T-helper 17 cell (primary cell): ENCODE data around the gene CCDC81. TPM values are rescaled to one million over a fixed set of nuclear protein-coding genes. Genes with fewer than 3 reads are reported as not detected.
"Not testable (repeated sequence)": the region's sequence is repeated elsewhere in the genome, so short reads cannot be mapped to it uniquely, and the experiment has no call there.

ENCODE experiments used
- ATAC-seq: fragments of 150-1000 bp; cut with Tn5 transposase; 2 replicates; pipeline ENCODE4 v1.10.0; 2021; ENCODE audit warnings: mild to moderate bottlenecking, moderate library complexity
- DNase-seq, 3 donors: peaks; one replicate each; pipeline versions ENCODE4 v3.0.0 to v3.0.0-alpha.2; 2020 to 2021
- H3K9me3 ChIP-seq: one replicate; pipeline ENCODE4 v1.7.0; 2013; ENCODE audit warnings: low read length, mild to moderate bottlenecking; ENCODE audit not compliant: control insufficient read depth, poor library complexity, severe bottlenecking
- H3K27ac Mint-ChIP-seq: one replicate; pipeline ENCODE4 v1.8.0; 2022; ENCODE audit warnings: mild to moderate bottlenecking, moderate library complexity, mixed read lengths
- H3K27me3 Mint-ChIP-seq: one replicate; pipeline ENCODE4 v1.8.0; 2022; ENCODE audit warnings: mixed read lengths
- H3K36me3 Mint-ChIP-seq: one replicate; pipeline ENCODE4 v1.8.0; 2022; ENCODE audit warnings: low read depth, mixed read lengths
- H3K4me1 Mint-ChIP-seq: one replicate; pipeline ENCODE4 v1.8.0; 2022; ENCODE audit warnings: mild to moderate bottlenecking, mixed read lengths
- H3K4me3 Mint-ChIP-seq: one replicate; pipeline ENCODE4 v1.8.0; 2022; ENCODE audit warnings: mild to moderate bottlenecking, moderate library complexity, mixed read lengths
- total RNA-seq, 4 donors: library from RNA in 2 of 4; stranded (reverse) in 2 of 4; gene quantifications; one replicate each; pipeline ENCODE4 v1.2.3 and lab custom pipeline; 2022 to 2026

The CCDC81 gene
- total RNA-seq (1 to 10 TPM in 1 of 2 donors, under 1 TPM in 1; 0.63 to 1.6 TPM), total RNA-seq (lab: John Stamatoyannopoulos, UW) (0.90 to 1.6 reads per million in 2 donors)

DNA sequence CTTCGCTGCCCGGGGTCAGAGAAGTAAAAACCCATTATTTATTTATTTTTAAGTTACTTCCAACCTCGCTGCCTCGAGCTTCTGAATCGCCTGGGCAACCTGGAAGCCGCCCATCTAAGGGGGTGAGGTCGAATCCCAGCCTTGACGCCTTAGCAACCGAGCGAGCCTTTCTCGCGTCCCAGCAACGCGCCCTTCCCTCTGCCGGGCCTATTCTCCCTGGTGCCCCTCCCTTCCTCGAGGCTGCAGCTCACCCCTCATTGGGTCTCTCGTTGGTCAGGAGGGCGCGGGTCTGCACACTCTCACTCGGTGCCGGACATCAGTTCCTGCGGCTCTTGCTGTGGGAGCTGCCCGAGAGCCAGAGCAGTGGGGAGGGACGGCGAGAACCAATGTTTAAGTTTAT is at the start of gene CCDC81:
Gene CCDC81, plus strand, starts transcription at position 302 of the 400 bp plus-strand sequence. CDS start 277 bp downstream, outside the sequence.
- H3K36me3 Mint-ChIP-seq, result no peaks in the 10 kb centered on the region
- peaks cover 9% of the 10 kb centered on the region for H3K27me3 Mint-ChIP-seq
- no peak within 1 kb of the TSS for H3K27ac Mint-ChIP-seq
- ATAC-seq, result no peak
- H3K4me1 Mint-ChIP-seq, result no peaks in the 10 kb centered on the region
- no peak within 1 kb of the TSS for H3K4me3 Mint-ChIP-seq
- no peaks in the 10 kb centered on the region for H3K9me3 ChIP-seq
- no peak for DNase-seq

GRCh38 chr11:86335131-86335767 is 39.4 kb upstream of the CCDC81 start:
- H3K27ac Mint-ChIP-seq, result no peak overlapping the region
- peaks cover 6% of the 10 kb centered on the region for H3K36me3 Mint-ChIP-seq
- DNase-seq (no peak), ATAC-seq (no peak)
- no peaks in the 10 kb centered on the region for H3K27me3 Mint-ChIP-seq
- H3K4me3 Mint-ChIP-seq, result no peak overlapping the region
- peaks cover 3% of the 10 kb centered on the region for H3K4me1 Mint-ChIP-seq
- H3K9me3 ChIP-seq, result no peaks in the 10 kb centered on the region

GRCh38 chr11:86337227-86337626 is 37.5 kb upstream of the CCDC81 start:
- Mint-ChIP-seq H3K4me1 (peaks cover 4% of the 10 kb centered on the region), H3K36me3 (peaks cover 7% of the 10 kb centered on the region), H3K27ac (no peak overlapping the region), H3K27me3 (no peaks in the 10 kb centered on the region), H3K4me3 (no peak overlapping the region)
- DNase-seq, result no peak
- ATAC-seq, result no peak
- H3K9me3 ChIP-seq, result no peaks in the 10 kb centered on the region

DNA sequence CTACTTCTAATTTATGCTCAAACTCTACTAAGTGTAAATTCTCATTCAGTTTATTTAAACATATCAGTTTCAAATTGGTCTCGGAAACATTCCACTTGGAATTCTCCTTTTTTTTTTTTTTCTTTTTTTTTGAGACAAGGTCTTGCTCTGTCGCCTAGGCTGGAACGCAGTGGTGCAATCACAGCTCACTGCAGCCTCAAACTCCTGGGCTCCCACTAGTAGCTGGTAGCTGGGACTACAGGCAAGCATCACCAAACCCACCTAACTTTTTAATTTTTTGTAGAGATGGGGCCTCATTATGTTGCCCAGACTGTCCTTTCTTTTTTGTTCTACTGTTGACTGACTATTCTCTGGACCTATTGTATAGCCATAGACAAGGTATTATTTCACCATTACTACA is 33.3 kb upstream of the CCDC81 start:
- no peak for ATAC-seq
- Mint-ChIP-seq H3K27me3 (no peaks in the 10 kb centered on the region), H3K4me1 (peaks cover 14% of the 10 kb centered on the region), H3K36me3 (peaks cover 8% of the 10 kb centered on the region), H3K27ac (no peak overlapping the region), H3K4me3 (no peak overlapping the region)
- no peak for DNase-seq
- H3K9me3 ChIP-seq, result no peaks in the 10 kb centered on the region

DNA sequence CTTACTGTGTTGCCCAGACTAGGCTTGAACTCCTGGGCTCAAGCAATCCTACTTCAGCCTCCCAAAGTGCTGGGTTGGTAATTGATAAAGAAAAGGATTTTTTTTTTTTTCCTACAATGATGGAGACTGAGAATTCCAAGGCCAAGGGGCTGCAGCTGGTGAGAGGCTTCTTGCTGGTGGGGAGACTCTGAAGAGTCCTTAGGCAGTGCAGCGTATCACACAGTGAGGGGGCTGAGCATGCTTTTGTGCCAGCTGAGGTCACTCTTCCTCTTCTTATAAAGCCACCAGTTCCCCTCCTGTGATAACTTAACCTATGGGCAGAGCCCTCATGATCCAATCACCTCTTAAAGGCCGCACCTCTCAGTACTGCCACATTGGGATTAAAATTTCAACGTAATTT is 28.2 kb upstream of the CCDC81 start:
- Mint-ChIP-seq H3K4me3 (no peak overlapping the region), H3K4me1 (peaks cover 11% of the 10 kb centered on the region), H3K27ac (no peak overlapping the region), H3K36me3 (peaks cover 4% of the 10 kb centered on the region), H3K27me3 (no peaks in the 10 kb centered on the region)
- H3K9me3 ChIP-seq, result no peaks in the 10 kb centered on the region
- no peak for ATAC-seq
- DNase-seq, result no peak

DNA sequence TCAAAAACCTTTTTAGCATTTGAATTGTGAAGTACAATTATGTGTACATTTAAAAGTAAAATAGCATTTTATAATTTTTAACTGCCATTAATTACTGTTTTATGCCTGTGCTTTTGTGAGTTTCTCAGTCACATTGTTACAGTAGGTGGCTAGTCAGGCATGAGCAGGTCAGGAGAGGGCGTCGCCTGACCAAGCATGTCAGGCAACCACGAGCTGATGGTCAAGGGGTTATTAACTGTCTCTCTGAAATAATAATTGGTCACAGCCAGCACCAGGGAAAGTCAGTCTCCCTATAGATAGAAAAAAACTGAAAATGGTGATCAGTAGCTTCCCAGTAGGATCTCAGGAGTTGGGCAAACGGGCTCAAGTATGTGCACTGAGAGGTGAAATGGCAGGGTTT is 19.4 kb upstream of the CCDC81 start:
- Mint-ChIP-seq H3K27me3 (no peaks in the 10 kb centered on the region), H3K27ac (no peak overlapping the region), H3K36me3 (no peaks in the 10 kb centered on the region), H3K4me1 (no peaks in the 10 kb centered on the region), H3K4me3 (no peak overlapping the region)
- no peak for ATAC-seq
- no peaks in the 10 kb centered on the region for H3K9me3 ChIP-seq
- no peak for DNase-seq

DNA sequence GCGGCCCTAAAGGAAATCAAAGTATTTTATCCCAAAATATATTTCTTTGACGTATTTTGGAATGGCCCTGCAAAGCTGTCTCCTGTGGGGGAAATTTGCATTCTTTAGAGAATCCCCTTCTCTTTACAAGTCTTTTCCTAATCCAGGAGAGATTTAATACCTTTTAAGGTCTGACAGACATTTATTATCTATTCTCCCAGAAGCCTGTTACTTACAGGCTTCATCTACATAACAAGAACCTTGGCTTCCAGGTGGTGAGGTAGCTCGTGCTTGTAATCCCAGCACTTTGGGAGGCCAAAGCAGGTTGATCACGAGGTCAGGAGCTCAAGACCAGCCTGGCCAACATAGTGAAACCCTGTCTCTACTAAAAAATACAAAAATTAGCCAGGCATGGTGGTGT is 17.3 kb upstream of the CCDC81 start:
- H3K9me3 ChIP-seq, H3K36me3 Mint-ChIP-seq, H3K27me3 Mint-ChIP-seq, H3K4me3 Mint-ChIP-seq, H3K4me1 Mint-ChIP-seq, H3K27ac Mint-ChIP-seq, DNase-seq, ATAC-seq: not testable (repeated sequence)

DNA sequence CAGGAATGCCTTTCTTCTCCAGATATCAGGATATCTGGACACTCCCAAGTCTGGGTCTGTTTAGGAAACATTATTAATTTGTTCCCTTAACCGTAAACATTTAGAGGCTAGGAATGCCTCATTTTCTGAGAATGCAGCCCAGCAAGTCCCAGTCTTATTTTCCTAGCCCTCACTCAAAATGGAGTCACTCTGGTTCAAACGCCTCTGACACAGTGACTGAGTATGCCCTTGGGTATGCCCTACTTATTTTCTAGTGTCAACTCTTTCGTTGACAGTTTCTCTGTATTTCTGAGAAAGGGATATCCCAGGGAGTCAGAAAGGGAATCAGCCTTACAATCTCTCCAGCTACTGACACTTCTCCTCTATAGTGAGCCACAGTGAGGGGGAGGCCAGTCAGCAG is 16.0 kb upstream of the CCDC81 start:
- Mint-ChIP-seq H3K27ac (no peak overlapping the region), H3K27me3 (no peaks in the 10 kb centered on the region)
- no peak for ATAC-seq

DNA sequence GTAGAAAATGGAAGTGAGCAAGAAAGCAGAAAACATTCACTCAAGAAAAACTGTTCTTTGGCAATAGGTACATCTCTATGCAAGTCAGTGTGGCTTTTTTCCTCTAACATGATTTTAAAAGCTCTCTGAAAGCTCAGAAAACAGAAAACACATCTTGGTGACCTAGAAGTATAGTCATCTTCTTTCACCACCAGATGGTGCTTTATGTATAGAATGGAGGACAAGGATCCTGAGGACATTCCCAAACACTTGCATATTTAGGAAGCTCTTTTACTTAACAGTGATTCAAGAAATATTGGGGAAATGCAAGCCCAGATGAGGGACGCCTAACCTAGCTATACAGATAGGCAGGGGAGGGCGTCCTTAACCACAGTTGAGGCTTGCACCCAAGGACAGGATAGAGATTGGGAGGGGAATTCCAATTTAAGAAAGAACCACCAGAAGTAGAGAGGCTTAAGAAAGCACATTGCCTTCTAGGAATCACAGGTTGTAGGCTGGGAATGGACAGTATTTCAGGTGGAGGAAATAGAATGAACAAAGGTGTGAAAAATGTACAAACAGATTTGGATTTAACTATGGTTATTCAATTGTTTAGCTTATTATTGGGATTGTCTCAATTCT is 13.8 kb upstream of the CCDC81 start:
- no peaks in the 10 kb centered on the region for H3K27me3 Mint-ChIP-seq

More for the DNA sequence above, 16.0 kb upstream of the CCDC81 start:
- no peak overlapping the region for H3K4me3 Mint-ChIP-seq
- DNase-seq, result no peak
- H3K9me3 ChIP-seq, result no peaks in the 10 kb centered on the region
- H3K4me1 Mint-ChIP-seq, result no peaks in the 10 kb centered on the region
- no peaks in the 10 kb centered on the region for H3K36me3 Mint-ChIP-seq

DNA sequence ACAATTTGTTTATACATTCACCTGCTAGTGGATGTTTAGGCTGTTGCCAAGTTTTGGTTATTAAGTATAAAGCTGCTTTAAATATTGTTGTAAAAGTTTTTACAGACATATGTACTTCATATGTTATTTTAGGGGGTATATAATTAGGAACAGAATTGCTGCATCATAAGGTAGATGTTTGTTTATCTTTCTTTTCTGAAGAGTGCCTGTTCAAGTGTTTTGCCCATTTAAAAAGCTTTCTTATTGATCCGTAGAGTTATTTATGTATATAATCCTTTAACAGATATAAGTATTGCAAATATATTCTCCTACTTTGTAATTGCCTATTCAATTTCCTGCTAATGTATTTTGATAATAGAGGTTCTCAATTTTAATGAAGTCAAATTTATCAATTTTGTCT is 11.3 kb upstream of the CCDC81 start:
- ATAC-seq (no peak), DNase-seq (no peak)
- Mint-ChIP-seq H3K27me3 (no peaks in the 10 kb centered on the region), H3K4me3 (no peak overlapping the region), H3K27ac (no peak overlapping the region), H3K36me3 (no peaks in the 10 kb centered on the region), H3K4me1 (no peaks in the 10 kb centered on the region)
- no peaks in the 10 kb centered on the region for H3K9me3 ChIP-seq

More for the DNA sequence above, 13.8 kb upstream of the CCDC81 start:
- no peaks in the 10 kb centered on the region for H3K9me3 ChIP-seq
- no peaks in the 10 kb centered on the region for H3K36me3 Mint-ChIP-seq
- H3K4me1 Mint-ChIP-seq, result no peaks in the 10 kb centered on the region
- ATAC-seq, result no peak
- no peak overlapping the region for H3K4me3 Mint-ChIP-seq
- no peak for DNase-seq
- H3K27ac Mint-ChIP-seq, result no peak overlapping the region

- no peak for ATAC-seq
- no peaks in the 10 kb centered on the region for H3K36me3 Mint-ChIP-seq
Measured at GRCh38 chr11:86365546-86365945, 9.1 kb upstream of the CCDC81 start.

DNA sequence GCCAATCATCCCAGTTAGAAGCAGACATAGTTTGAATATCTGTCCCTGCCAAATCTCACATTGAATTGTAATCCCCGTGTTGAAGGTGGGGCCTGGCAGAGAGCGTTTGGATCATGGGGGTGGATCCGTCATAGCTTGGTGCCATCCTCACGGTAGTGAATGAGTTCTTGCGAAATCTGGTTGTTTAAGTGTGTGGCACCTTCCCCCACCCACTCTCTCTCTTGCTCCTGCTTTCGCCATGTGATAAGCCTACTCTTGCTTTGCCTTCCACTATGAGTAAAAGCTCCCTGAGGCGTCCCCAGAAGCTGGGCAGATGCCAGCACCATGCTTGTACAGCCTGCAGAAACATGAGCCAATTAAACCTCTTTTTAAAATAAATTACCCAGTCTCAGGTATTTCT is 5.0 kb upstream of the CCDC81 start:
- no peaks in the 10 kb centered on the region for H3K4me1 Mint-ChIP-seq

More at GRCh38 chr11:86365546-86365945, 9.1 kb upstream of the CCDC81 start:
- no peak overlapping the region for H3K4me3 Mint-ChIP-seq
- H3K27ac Mint-ChIP-seq, result no peak overlapping the region
- H3K4me1 Mint-ChIP-seq, result no peaks in the 10 kb centered on the region
- H3K27me3 Mint-ChIP-seq, result no peaks in the 10 kb centered on the region
- no peak for DNase-seq
- no peaks in the 10 kb centered on the region for H3K9me3 ChIP-seq

GRCh38 chr11:86370171-86370570 is 4.5 kb upstream of the CCDC81 start:
- ATAC-seq (no peak), DNase-seq (no peak)
- Mint-ChIP-seq H3K27me3 (peaks cover 9% of the 10 kb centered on the region), H3K4me3 (no peak overlapping the region), H3K4me1 (no peaks in the 10 kb centered on the region), H3K36me3 (no peaks in the 10 kb centered on the region), H3K27ac (no peak overlapping the region)
- no peaks in the 10 kb centered on the region for H3K9me3 ChIP-seq

More for the DNA sequence above, 5.0 kb upstream of the CCDC81 start:
- Mint-ChIP-seq H3K27me3 (peaks cover 8% of the 10 kb centered on the region), H3K4me3 (no peak overlapping the region), H3K36me3 (no peaks in the 10 kb centered on the region), H3K27ac (no peak overlapping the region)
- DNase-seq (no peak), ATAC-seq (no peak)
- H3K9me3 ChIP-seq, result no peaks in the 10 kb centered on the region
